ENCODE data around the gene NTM. TPM values are rescaled to one million over a fixed set of nuclear protein-coding genes. Genes with fewer than 3 reads are reported as not detected.

NTM gene
- total RNA-seq, 2 donors from 2014 or later: not detected

- peaks cover 4% of the 10 kb centered on the region for H3K9me3 Mint-ChIP-seq
- no peak overlapping the region for H3K4me3 Mint-ChIP-seq
- no peak overlapping the region for H3K27ac Mint-ChIP-seq
- H3K27me3 Mint-ChIP-seq: peaks cover 11% of the 10 kb centered on the region
- no peaks in the 10 kb centered on the region for H3K4me1 Mint-ChIP-seq
- no peaks in the 10 kb centered on the region for H3K36me3 Mint-ChIP-seq (ENCODE audit: low read depth)
- ATAC-seq (replicated peaks): no peak
Measured at GRCh38 chr11:132177106-132177505, 806.7 kb downstream of the NTM start.

DNA sequence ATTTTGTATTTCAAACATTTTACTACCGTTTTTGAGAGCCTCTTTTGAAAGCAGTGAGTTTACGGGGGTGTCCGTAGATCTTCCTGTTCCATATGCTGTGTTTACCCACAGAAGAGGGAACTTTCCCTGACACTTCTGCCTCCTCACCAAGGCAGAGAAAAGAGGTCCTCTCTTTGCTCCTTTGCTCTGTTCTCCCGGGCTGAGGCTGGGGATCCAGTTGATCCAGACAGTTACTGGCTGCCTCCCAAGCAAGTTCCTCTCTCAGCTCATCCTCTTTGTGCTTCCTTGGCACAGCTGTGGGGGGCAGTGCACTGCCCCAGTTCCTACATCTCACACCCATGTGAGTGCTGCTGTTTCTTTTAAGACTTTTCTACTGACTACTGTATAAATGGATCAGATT is 813.7 kb downstream of the NTM start:
- Mint-ChIP-seq H3K27me3 (peaks cover 25% of the 10 kb centered on the region), H3K9me3 (peaks cover 2% of the 10 kb centered on the region), H3K27ac (no peak overlapping the region), H3K4me1 (no peaks in the 10 kb centered on the region), H3K4me3 (no peak overlapping the region), H3K36me3 (ENCODE audit: low read depth) (no peaks in the 10 kb centered on the region)
- no peak for ATAC-seq (replicated peaks)

GRCh38 chr11:132185726-132186592 is 815.5 kb downstream of the NTM start:
- Mint-ChIP-seq H3K4me3 (no peak overlapping the region), H3K27ac (no peak overlapping the region), H3K27me3 (peaks cover 25% of the 10 kb centered on the region), H3K9me3 (no peaks in the 10 kb centered on the region), H3K4me1 (no peaks in the 10 kb centered on the region), H3K36me3 (ENCODE audit: low read depth) (no peaks in the 10 kb centered on the region)
- no peak for ATAC-seq (replicated peaks)

DNA sequence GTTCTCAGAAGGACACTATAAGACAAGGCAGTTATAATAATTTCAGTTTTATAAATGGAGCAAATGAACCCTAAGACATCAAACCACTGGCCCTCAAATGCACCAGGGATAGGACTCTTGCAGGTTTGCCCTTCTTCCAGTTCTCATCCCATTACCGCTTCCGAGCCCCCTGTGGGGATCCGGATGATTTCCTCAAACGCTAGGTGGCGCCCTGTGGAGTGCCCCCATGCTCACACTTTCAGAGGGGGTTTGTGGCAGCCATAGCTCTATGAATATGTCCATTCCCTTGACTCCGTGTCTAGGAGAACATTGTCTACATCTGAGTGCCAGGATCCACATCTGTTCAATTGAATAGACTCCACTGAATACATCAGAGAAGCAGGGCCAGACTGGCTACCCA is 816.3 kb downstream of the NTM start:
- Mint-ChIP-seq H3K4me3 (no peak overlapping the region), H3K4me1 (no peaks in the 10 kb centered on the region), H3K9me3 (no peaks in the 10 kb centered on the region), H3K27ac (no peak overlapping the region), H3K27me3 (peaks cover 25% of the 10 kb centered on the region), H3K36me3 (ENCODE audit: low read depth) (no peaks in the 10 kb centered on the region)
- no peak for ATAC-seq (replicated peaks)

DNA sequence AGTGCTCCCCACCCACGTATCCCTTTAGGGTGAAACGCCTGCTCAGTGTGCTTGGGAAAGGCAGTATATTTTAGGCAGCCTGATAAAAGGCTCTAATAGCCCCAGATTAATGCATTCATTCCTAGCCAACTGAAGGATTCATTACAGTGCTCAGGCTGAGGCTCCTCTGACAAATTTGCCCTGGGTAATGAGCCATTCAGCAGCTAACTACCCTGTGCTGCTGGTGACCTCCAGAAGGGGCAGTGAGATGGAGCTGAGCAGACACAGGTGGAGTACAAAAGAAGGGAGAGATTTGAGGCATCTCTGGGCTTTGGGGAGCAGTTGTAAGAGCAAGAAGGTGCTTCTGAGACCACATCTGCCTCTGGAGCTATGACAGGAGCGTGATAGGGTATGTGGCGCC is 817.0 kb downstream of the NTM start:
- ATAC-seq (replicated peaks): no peak
- Mint-ChIP-seq H3K27me3 (peaks cover 25% of the 10 kb centered on the region), H3K9me3 (no peaks in the 10 kb centered on the region), H3K27ac (no peak overlapping the region), H3K4me3 (no peak overlapping the region), H3K36me3 (ENCODE audit: low read depth) (no peaks in the 10 kb centered on the region), H3K4me1 (no peaks in the 10 kb centered on the region)

DNA sequence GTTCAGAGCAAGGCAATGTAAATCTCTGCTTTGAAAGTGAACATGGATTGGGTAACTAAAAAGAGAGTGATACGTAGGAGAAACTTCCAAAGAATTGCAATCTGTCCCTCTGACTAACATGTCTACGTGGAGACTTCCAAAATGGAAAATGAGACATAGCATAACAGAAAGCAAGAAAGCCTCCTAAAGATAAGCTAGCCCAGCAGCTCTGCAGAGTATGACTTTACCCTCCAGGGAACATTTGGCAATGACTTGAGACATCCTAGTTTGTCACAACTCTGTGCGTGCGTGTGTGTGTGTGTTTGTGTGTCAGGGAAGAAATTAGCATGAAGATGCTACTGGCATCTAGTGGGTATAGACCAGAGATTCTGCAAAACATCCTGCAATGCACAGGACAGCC is 817.4 kb downstream of the NTM start:
- H3K27ac Mint-ChIP-seq: no peak overlapping the region
- ATAC-seq (replicated peaks): no peak
- no peaks in the 10 kb centered on the region for H3K4me1 Mint-ChIP-seq
- no peak overlapping the region for H3K4me3 Mint-ChIP-seq
- H3K36me3 Mint-ChIP-seq (ENCODE audit: low read depth): no peaks in the 10 kb centered on the region
- peaks cover 25% of the 10 kb centered on the region for H3K27me3 Mint-ChIP-seq
- no peaks in the 10 kb centered on the region for H3K9me3 Mint-ChIP-seq

- peaks cover 7% of the 10 kb centered on the region for H3K9me3 Mint-ChIP-seq
- H3K27ac Mint-ChIP-seq: no peak overlapping the region
- peaks cover 12% of the 10 kb centered on the region for H3K27me3 Mint-ChIP-seq
- no peaks in the 10 kb centered on the region for H3K36me3 Mint-ChIP-seq (ENCODE audit: low read depth)
- no peak overlapping the region for H3K4me3 Mint-ChIP-seq
- H3K4me1 Mint-ChIP-seq: no peaks in the 10 kb centered on the region
- ATAC-seq (replicated peaks): no peak
Measured at GRCh38 chr11:132196928-132197327, 826.5 kb downstream of the NTM start.

GRCh38 chr11:132200353-132200936 is 830.0 kb downstream of the NTM start:
- H3K4me1 Mint-ChIP-seq: no peaks in the 10 kb centered on the region
- no peaks in the 10 kb centered on the region for H3K36me3 Mint-ChIP-seq (ENCODE audit: low read depth)
- no peak for ATAC-seq (replicated peaks)

GRCh38 chr11:132202621-132203020 is 832.2 kb downstream of the NTM start:
- H3K4me3 Mint-ChIP-seq: no peak overlapping the region
- no peak for ATAC-seq (replicated peaks)
- H3K9me3 Mint-ChIP-seq: peaks cover 7% of the 10 kb centered on the region
- H3K4me1 Mint-ChIP-seq: no peaks in the 10 kb centered on the region
- H3K36me3 Mint-ChIP-seq (ENCODE audit: low read depth): no peaks in the 10 kb centered on the region
- H3K27ac Mint-ChIP-seq: no peak overlapping the region
- H3K27me3 Mint-ChIP-seq: peaks cover 12% of the 10 kb centered on the region

More at GRCh38 chr11:132200353-132200936, 830.0 kb downstream of the NTM start:
- H3K9me3 Mint-ChIP-seq: peaks cover 7% of the 10 kb centered on the region
- no peak overlapping the region for H3K27ac Mint-ChIP-seq
- no peak overlapping the region for H3K4me3 Mint-ChIP-seq
- peaks cover 12% of the 10 kb centered on the region for H3K27me3 Mint-ChIP-seq

DNA sequence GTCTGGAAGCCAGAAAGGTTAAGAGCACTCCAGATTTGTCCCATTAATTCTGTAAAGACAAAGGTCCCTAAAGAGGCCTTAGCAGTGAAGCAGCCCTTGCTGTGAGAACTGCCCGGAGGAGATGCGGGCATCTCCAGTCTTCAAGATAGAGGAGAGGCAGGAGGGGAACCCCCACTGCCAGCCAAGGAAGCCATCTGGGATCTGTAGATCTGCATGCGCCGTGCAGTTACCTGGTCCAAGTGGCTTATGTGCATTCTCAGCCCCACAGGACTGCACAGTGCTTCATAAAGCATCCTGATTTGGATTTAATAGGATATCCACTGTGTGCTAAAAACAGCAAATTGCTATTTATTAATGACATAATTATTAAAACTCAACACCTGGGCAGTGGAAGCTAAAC is 834.6 kb downstream of the NTM start:
- ATAC-seq (replicated peaks): no peak

GRCh38 chr11:132205496-132205895 is 835.1 kb downstream of the NTM start:
- Mint-ChIP-seq H3K9me3 (no peaks in the 10 kb centered on the region), H3K27ac (no peak overlapping the region), H3K36me3 (ENCODE audit: low read depth) (no peaks in the 10 kb centered on the region), H3K4me1 (no peaks in the 10 kb centered on the region), H3K27me3 (peaks cover 5% of the 10 kb centered on the region), H3K4me3 (no peak overlapping the region)
- ATAC-seq (replicated peaks): no peak

More for the DNA sequence above, 834.6 kb downstream of the NTM start:
- no peaks in the 10 kb centered on the region for H3K9me3 Mint-ChIP-seq
- H3K4me1 Mint-ChIP-seq: no peaks in the 10 kb centered on the region
- H3K27ac Mint-ChIP-seq: no peak overlapping the region
- H3K36me3 Mint-ChIP-seq (ENCODE audit: low read depth): no peaks in the 10 kb centered on the region
- peaks cover 5% of the 10 kb centered on the region for H3K27me3 Mint-ChIP-seq
- no peak overlapping the region for H3K4me3 Mint-ChIP-seq

DNA sequence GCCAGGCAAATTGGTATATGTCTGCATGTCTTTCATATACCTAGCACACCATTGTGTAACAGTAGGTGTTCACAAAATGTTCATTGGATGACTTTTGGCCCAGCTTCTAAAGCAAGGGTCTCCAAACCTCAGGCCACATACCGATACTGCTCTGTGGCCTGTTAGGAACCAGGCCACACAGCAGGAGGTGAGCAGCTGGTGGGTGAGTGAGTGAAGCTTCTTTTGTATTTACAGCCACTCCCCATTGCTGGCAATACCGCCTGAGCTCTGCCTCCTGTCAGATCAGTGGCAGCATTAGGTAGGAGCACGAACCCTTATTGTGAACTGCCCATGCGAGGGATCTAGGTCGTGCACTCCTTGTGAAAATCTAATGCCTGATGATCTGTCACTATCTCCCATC is 836.6 kb downstream of the NTM start:
- Mint-ChIP-seq H3K4me3 (no peak overlapping the region), H3K27me3 (no peaks in the 10 kb centered on the region), H3K36me3 (ENCODE audit: low read depth) (no peaks in the 10 kb centered on the region), H3K27ac (no peak overlapping the region), H3K9me3 (peaks cover 3% of the 10 kb centered on the region), H3K4me1 (no peaks in the 10 kb centered on the region)
- no peak for ATAC-seq (replicated peaks)

DNA sequence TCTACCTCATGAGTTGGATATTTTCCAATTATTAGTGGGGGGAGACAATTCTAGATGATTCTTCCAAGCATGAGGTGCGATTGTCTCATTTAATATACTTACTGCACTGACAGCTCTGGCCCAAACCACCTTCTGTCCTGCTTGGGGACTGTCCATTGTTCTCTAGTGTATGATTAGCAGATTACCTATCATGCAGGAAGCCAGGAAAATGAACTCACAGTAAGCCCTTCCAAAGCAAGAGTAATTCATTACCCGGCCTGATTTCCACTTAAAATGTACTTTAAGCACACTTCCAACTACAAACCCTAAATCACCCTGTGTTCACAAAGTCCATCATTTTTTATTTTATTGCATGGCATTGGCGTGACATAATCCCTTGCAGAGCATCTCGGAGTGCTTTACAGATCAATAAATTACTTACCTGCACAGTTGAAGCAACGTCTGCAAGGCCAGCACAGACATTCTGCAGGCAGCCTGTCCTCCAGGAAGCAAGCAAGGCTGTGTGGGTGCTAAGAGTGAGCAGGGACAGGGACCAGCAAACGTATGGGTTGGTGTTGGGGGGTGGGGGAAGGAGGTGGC is 838.2 kb downstream of the NTM start:
- Mint-ChIP-seq H3K27me3 (no peaks in the 10 kb centered on the region), H3K36me3 (ENCODE audit: low read depth) (no peaks in the 10 kb centered on the region), H3K4me1 (no peaks in the 10 kb centered on the region), H3K4me3 (no peak overlapping the region), H3K27ac (no peak overlapping the region), H3K9me3 (peaks cover 3% of the 10 kb centered on the region)
- ATAC-seq (replicated peaks): no peak

- Mint-ChIP-seq H3K4me3 (no peak overlapping the region), H3K4me1 (no peaks in the 10 kb centered on the region)
Measured at GRCh38 chr11:132211479-132211878, 841.1 kb downstream of the NTM start.

GRCh38 chr11:132217856-132218255 is 847.4 kb downstream of the NTM start:
- no peaks in the 10 kb centered on the region for H3K4me1 Mint-ChIP-seq
- no peak overlapping the region for H3K4me3 Mint-ChIP-seq
- no peak for ATAC-seq (replicated peaks)
- H3K9me3 Mint-ChIP-seq: peaks cover 4% of the 10 kb centered on the region
- no peaks in the 10 kb centered on the region for H3K36me3 Mint-ChIP-seq (ENCODE audit: low read depth)
- H3K27me3 Mint-ChIP-seq: peaks cover 15% of the 10 kb centered on the region
- H3K27ac Mint-ChIP-seq: no peak overlapping the region

More at GRCh38 chr11:132211479-132211878, 841.1 kb downstream of the NTM start:
- Mint-ChIP-seq H3K27ac (no peak overlapping the region), H3K36me3 (ENCODE audit: low read depth) (no peaks in the 10 kb centered on the region), H3K9me3 (peaks cover 3% of the 10 kb centered on the region), H3K27me3 (peaks cover 5% of the 10 kb centered on the region)
- no peak for ATAC-seq (replicated peaks)
